ENCODE results near the gene CDKN1C.

CDKN1C gene

GRCh38 chr11:2870969-2871680, 14.4 kb downstream of the CDKN1C start:
- Histone ChIP-seq H3K27ac (ENCODE audit: low read depth, low read length) (no peak overlapping the region), H3K9me3 (ENCODE audit: control insufficient read depth, insufficient read depth, low read depth, low read length) (peaks cover 14% of the 10 kb centered on the region), H3K36me3 (ENCODE audit: control insufficient read depth, insufficient read depth, low read length) (no peaks in the 10 kb centered on the region), H3K4me3 (ENCODE audit: low read depth, low read length) (no peak overlapping the region), H3K27me3 (ENCODE audit: control insufficient read depth, insufficient read depth, low read length) (peaks cover 61% of the 10 kb centered on the region), H3K9ac (ENCODE audit: low read length) (no peak overlapping the region), H3K4me1 (ENCODE audit: control insufficient read depth, insufficient read depth, low read length) (peaks cover 19% of the 10 kb centered on the region)

- Histone ChIP-seq H3K27me3 (ENCODE audit: control insufficient read depth, insufficient read depth, low read length) (peaks cover 64% of the 10 kb centered on the region), H3K9me3 (ENCODE audit: control insufficient read depth, insufficient read depth, low read depth, low read length) (peaks cover 14% of the 10 kb centered on the region), H3K27ac (ENCODE audit: low read depth, low read length) (no peak overlapping the region), H3K36me3 (ENCODE audit: control insufficient read depth, insufficient read depth, low read length) (no peaks in the 10 kb centered on the region), H3K4me3 (ENCODE audit: low read depth, low read length) (no peak overlapping the region), H3K4me1 (ENCODE audit: control insufficient read depth, insufficient read depth, low read length) (peaks cover 19% of the 10 kb centered on the region), H3K9ac (ENCODE audit: low read length) (no peak overlapping the region)
These were observed 15.1 kb downstream of the CDKN1C start for GRCh38 chr11:2870460-2870859.

GRCh38 chr11:2869561-2870427, 15.8 kb downstream of the CDKN1C start:
- H3K9ac ChIP-seq (ENCODE audit: low read length), result no peak overlapping the region
- H3K9me3 ChIP-seq (ENCODE audit: control insufficient read depth, insufficient read depth, low read depth, low read length), result peaks cover 9% of the 10 kb centered on the region; the same call in 1 of the 2 replicates
- H3K27ac ChIP-seq (ENCODE audit: low read depth, low read length), result no peak overlapping the region
- H3K4me3 ChIP-seq (ENCODE audit: low read depth, low read length), result peak overlapping the region; percentile 6; the same call in 1 of the 2 replicates
- no peaks in the 10 kb centered on the region for H3K36me3 ChIP-seq (ENCODE audit: control insufficient read depth, insufficient read depth, low read length)
- peaks cover 19% of the 10 kb centered on the region for H3K4me1 ChIP-seq (ENCODE audit: control insufficient read depth, insufficient read depth, low read length)
- peaks cover 64% of the 10 kb centered on the region for H3K27me3 ChIP-seq (ENCODE audit: control insufficient read depth, insufficient read depth, low read length)

- Histone ChIP-seq H3K27me3 (ENCODE audit: control insufficient read depth, insufficient read depth, low read length) (peaks cover 67% of the 10 kb centered on the region), H3K9ac (ENCODE audit: low read length) (no peak overlapping the region), H3K27ac (ENCODE audit: low read depth, low read length) (no peak overlapping the region), H3K4me3 (ENCODE audit: low read depth, low read length) (peak overlapping the region; percentile 34; the same call in 1 of the 2 replicates), H3K4me1 (ENCODE audit: control insufficient read depth, insufficient read depth, low read length) (peaks cover 19% of the 10 kb centered on the region), H3K36me3 (ENCODE audit: control insufficient read depth, insufficient read depth, low read length) (no peaks in the 10 kb centered on the region), H3K9me3 (ENCODE audit: control insufficient read depth, insufficient read depth, low read depth, low read length) (peaks cover 6% of the 10 kb centered on the region; the same call in 1 of the 2 replicates)
These were observed 16.4 kb downstream of the CDKN1C start for GRCh38 chr11:2869134-2869526.

- Histone ChIP-seq H3K36me3 (ENCODE audit: control insufficient read depth, insufficient read depth, low read length) (no peaks in the 10 kb centered on the region), H3K9ac (ENCODE audit: low read length) (no peak overlapping the region), H3K4me1 (ENCODE audit: control insufficient read depth, insufficient read depth, low read length) (peaks cover 19% of the 10 kb centered on the region), H3K9me3 (ENCODE audit: control insufficient read depth, insufficient read depth, low read depth, low read length) (peaks cover 6% of the 10 kb centered on the region; the same call in 1 of the 2 replicates), H3K27ac (ENCODE audit: low read depth, low read length) (no peak overlapping the region), H3K27me3 (ENCODE audit: control insufficient read depth, insufficient read depth, low read length) (peaks cover 69% of the 10 kb centered on the region), H3K4me3 (ENCODE audit: low read depth, low read length) (peak overlapping the region; percentile 34)
These were observed 17.0 kb downstream of the CDKN1C start for GRCh38 chr11:2868506-2869133.

GRCh38 chr11:2867722-2868505, 17.7 kb downstream of the CDKN1C start:
- Histone ChIP-seq H3K27ac (ENCODE audit: low read depth, low read length) (no peak overlapping the region), H3K36me3 (ENCODE audit: control insufficient read depth, insufficient read depth, low read length) (no peaks in the 10 kb centered on the region), H3K27me3 (ENCODE audit: control insufficient read depth, insufficient read depth, low read length) (peaks cover 76% of the 10 kb centered on the region), H3K9ac (ENCODE audit: low read length) (no peak overlapping the region), H3K4me3 (ENCODE audit: low read depth, low read length) (no peak overlapping the region), H3K9me3 (ENCODE audit: control insufficient read depth, insufficient read depth, low read depth, low read length) (peaks cover 6% of the 10 kb centered on the region; the same call in 1 of the 2 replicates), H3K4me1 (ENCODE audit: control insufficient read depth, insufficient read depth, low read length) (peaks cover 25% of the 10 kb centered on the region)

- Histone ChIP-seq H3K36me3 (ENCODE audit: control insufficient read depth, insufficient read depth, low read length) (no peaks in the 10 kb centered on the region), H3K4me3 (ENCODE audit: low read depth, low read length) (no peak overlapping the region), H3K27ac (ENCODE audit: low read depth, low read length) (no peak overlapping the region), H3K4me1 (ENCODE audit: control insufficient read depth, insufficient read depth, low read length) (peaks cover 26% of the 10 kb centered on the region), H3K9me3 (ENCODE audit: control insufficient read depth, insufficient read depth, low read depth, low read length) (peaks cover 6% of the 10 kb centered on the region; the same call in 1 of the 2 replicates), H3K9ac (ENCODE audit: low read length) (no peak overlapping the region), H3K27me3 (ENCODE audit: control insufficient read depth, insufficient read depth, low read length) (peaks cover 77% of the 10 kb centered on the region)
These were observed 18.4 kb downstream of the CDKN1C start for GRCh38 chr11:2867142-2867541.

- Histone ChIP-seq H3K4me3 (ENCODE audit: low read depth, low read length) (no peak overlapping the region), H3K27ac (ENCODE audit: low read depth, low read length) (no peak overlapping the region), H3K27me3 (ENCODE audit: control insufficient read depth, insufficient read depth, low read length) (peaks cover 85% of the 10 kb centered on the region), H3K9me3 (ENCODE audit: control insufficient read depth, insufficient read depth, low read depth, low read length) (peaks cover 6% of the 10 kb centered on the region; the same call in 1 of the 2 replicates), H3K9ac (ENCODE audit: low read length) (no peak overlapping the region), H3K4me1 (ENCODE audit: control insufficient read depth, insufficient read depth, low read length) (peaks cover 30% of the 10 kb centered on the region), H3K36me3 (ENCODE audit: control insufficient read depth, insufficient read depth, low read length) (no peaks in the 10 kb centered on the region)
These were observed 19.5 kb downstream of the CDKN1C start for GRCh38 chr11:2865922-2866577.

- no peak overlapping the region for H3K27ac ChIP-seq (ENCODE audit: low read depth, low read length)
- H3K27me3 ChIP-seq (ENCODE audit: control insufficient read depth, insufficient read depth, low read length), result peaks cover 85% of the 10 kb centered on the region
- H3K4me1 ChIP-seq (ENCODE audit: control insufficient read depth, insufficient read depth, low read length), result peaks cover 24% of the 10 kb centered on the region
- peaks cover 6% of the 10 kb centered on the region; the same call in 1 of the 2 replicates for H3K9me3 ChIP-seq (ENCODE audit: control insufficient read depth, insufficient read depth, low read depth, low read length)
- no peak overlapping the region for H3K9ac ChIP-seq (ENCODE audit: low read length)
- no peak overlapping the region for H3K4me3 ChIP-seq (ENCODE audit: low read depth, low read length)
- no peaks in the 10 kb centered on the region for H3K36me3 ChIP-seq (ENCODE audit: control insufficient read depth, insufficient read depth, low read length)
These were observed 20.7 kb downstream of the CDKN1C start for GRCh38 chr11:2864901-2865300.

GRCh38 chr11:2863276-2863618, 22.3 kb downstream of the CDKN1C start:
- Histone ChIP-seq H3K27me3 (ENCODE audit: control insufficient read depth, insufficient read depth, low read length) (peaks cover 79% of the 10 kb centered on the region), H3K36me3 (ENCODE audit: control insufficient read depth, insufficient read depth, low read length) (no peaks in the 10 kb centered on the region), H3K4me1 (ENCODE audit: control insufficient read depth, insufficient read depth, low read length) (peaks cover 19% of the 10 kb centered on the region), H3K9me3 (ENCODE audit: control insufficient read depth, insufficient read depth, low read depth, low read length) (peaks cover 6% of the 10 kb centered on the region; the same call in 1 of the 2 replicates), H3K4me3 (ENCODE audit: low read depth, low read length) (peak overlapping the region; percentile 26), H3K27ac (ENCODE audit: low read depth, low read length) (no peak overlapping the region), H3K9ac (ENCODE audit: low read length) (peak overlapping the region; percentile 7)

Measured in HUES6 (cell line).